BLaER1 treated with 17β-estradiol and CSF1 and Interleukin-3, amounts not matched to agents 10 nM and 100 nM (cell line): ENCODE data around the gene NMT1.

Experiments
- H3K27ac ChIP-seq, 11 experiments: shearing (Covaris generic); formaldehyde crosslinking; 2 replicates each; pipeline ENCODE4 v1.8.1; 2022
- H3K27me3 ChIP-seq, 11 experiments: shearing (Covaris generic); formaldehyde crosslinking; 2 replicates each; pipeline ENCODE4 v1.8.1; 2022
- H3K36me3 ChIP-seq, 11 experiments: shearing (Covaris generic); formaldehyde crosslinking; 2 replicates each; pipeline ENCODE4 v1.8.1; 2022
- H3K4me1 ChIP-seq, 10 experiments: shearing (Covaris generic); formaldehyde crosslinking; 2 replicates each; pipeline ENCODE4 v1.8.1; 2022
- H3K4me2 ChIP-seq, 11 experiments: shearing (Covaris generic); formaldehyde crosslinking; 2 replicates each; pipeline ENCODE4 v1.8.1; 2022
- H3K4me3 ChIP-seq, 10 experiments: shearing (Covaris generic); formaldehyde crosslinking; 2 replicates each; pipeline ENCODE4 v1.8.1; 2022
- H3K9ac ChIP-seq, 11 experiments: shearing (Covaris generic); formaldehyde crosslinking; 2 replicates each; pipeline ENCODE4 v1.8.1; 2022
- H3K9me3 ChIP-seq, 11 experiments: shearing (Covaris generic); formaldehyde crosslinking; replicated peaks in 1 of 11; 2 replicates each; pipeline ENCODE4 v1.8.1; 2022
- H4K20me1 ChIP-seq, 11 experiments: shearing (Covaris generic); formaldehyde crosslinking; 2 replicates each; pipeline ENCODE4 v1.8.1; 2022
- Cebpa-rat ChIP-seq, 11 experiments: shearing (Covaris generic); IDR thresholded peaks; 2 replicates each; pipeline ENCODE4 v1.8.1; 2022

NMT1 gene

DNA sequence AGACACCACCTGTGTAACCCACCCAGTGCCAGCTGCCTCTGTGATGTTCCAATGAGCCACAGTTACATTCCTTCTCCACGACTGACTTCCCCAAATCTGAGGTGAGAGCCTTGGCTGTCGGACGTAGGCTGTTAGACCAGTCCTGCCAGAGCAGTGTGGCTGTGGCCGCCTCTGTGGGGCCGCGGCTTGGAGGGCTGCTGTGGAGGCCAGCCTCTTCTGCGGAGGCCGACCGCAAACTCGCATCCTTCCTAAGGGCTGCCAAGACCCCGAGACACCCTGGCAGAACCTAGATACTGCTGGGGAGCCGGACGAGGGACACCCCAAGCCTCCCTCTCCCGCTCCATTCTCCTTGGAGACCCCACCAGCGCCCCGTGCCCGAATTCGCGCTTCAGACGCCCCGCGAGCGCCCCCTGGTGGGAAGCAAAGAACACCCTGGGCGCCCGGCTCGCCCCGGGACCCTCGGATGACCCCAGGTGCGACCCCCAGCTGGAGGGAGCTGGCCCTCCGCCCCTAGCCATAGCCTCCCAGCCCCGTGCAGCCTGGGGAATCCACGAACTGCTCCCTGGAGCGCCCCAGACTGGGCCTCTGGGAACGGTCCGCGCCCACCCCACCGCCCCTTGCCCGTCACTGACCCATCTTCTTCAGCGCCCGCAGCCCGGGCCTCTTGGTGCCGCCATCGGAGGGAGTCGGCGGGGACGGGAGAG lies 70.7 kb downstream of the NMT1 start:
- Histone ChIP-seq H3K4me3 (peak overlapping the region; percentile 78 to 88 (median 81)), H3K9me3 (no peaks in the 10 kb centered on the region), H3K9ac (peak overlapping the region; percentile 76 to 86 (median 83)), H3K36me3 (0 out of 22 replicates have a peak, but pooled peaks cover 0 to 8% (median 0%) of the 10 kb centered on the region in 11 experiments), H3K27ac (peak overlapping the region in 10 of 11 experiments; percentile 42 to 81 (median 78); a peak in 20 of 22 replicates), H3K4me1 (peaks cover 19 to 60% (median 30%) of the 10 kb centered on the region in 10 experiments), H4K20me1 (peaks cover 0 to 49% (median 8%) of the 10 kb centered on the region in 11 experiments; a peak in 9 of 22 replicates), H3K4me2 (peak overlapping the region; percentile 96 to 100 (median 99)), H3K27me3 (no peaks in the 10 kb centered on the region)
- no peak for TF ChIP-seq Cebpa-rat (IDR thresholded peaks at IDR 0.05)

DNA sequence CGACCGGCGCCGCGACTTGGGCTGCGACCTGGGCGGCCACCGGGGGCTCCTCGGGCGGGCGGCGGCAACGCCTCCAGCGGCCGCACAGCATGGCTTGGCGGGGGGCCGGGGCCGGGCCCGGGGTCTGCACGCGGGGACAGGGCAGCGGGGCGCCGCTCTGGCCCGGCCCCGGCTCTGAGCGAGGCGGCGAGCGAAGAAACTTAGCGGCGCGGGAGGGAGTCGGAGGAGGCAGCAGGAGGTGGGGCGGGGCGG lies 71.1 kb downstream of the NMT1 start, which contains the start of gene PLCD3:
Gene PLCD3, minus strand, starts transcription at position 196 of the 252 bp plus-strand sequence. Its CDS starts 105 bp downstream, at position 91.
- no peak for TF ChIP-seq Cebpa-rat (IDR thresholded peaks at IDR 0.05)
- H3K4me2 ChIP-seq, result peak within 1 kb of the TSS; percentile 96 to 100 (median 100)
- 0 out of 22 replicates have a peak, but pooled peaks cover 0 to 6% (median 0%) of the 10 kb centered on the region in 11 experiments for H3K36me3 ChIP-seq
- H3K4me3 ChIP-seq, result peak within 1 kb of the TSS; percentile 78 to 88 (median 81)
- H3K9ac ChIP-seq, result peak within 1 kb of the TSS; percentile 76 to 86 (median 83)
- H3K27ac ChIP-seq, result peak within 1 kb of the TSS; percentile 54 to 85 (median 77); a peak in 21 of 22 replicates
- H3K4me1 ChIP-seq, result peaks cover 21 to 61% (median 34%) of the 10 kb centered on the region in 10 experiments
- H3K27me3 ChIP-seq, result no peaks in the 10 kb centered on the region
- H3K9me3 ChIP-seq, result no peaks in the 10 kb centered on the region
- H4K20me1 ChIP-seq, result peaks cover 0 to 44% (median 8%) of the 10 kb centered on the region in 11 experiments; a peak in 9 of 22 replicates

DNA sequence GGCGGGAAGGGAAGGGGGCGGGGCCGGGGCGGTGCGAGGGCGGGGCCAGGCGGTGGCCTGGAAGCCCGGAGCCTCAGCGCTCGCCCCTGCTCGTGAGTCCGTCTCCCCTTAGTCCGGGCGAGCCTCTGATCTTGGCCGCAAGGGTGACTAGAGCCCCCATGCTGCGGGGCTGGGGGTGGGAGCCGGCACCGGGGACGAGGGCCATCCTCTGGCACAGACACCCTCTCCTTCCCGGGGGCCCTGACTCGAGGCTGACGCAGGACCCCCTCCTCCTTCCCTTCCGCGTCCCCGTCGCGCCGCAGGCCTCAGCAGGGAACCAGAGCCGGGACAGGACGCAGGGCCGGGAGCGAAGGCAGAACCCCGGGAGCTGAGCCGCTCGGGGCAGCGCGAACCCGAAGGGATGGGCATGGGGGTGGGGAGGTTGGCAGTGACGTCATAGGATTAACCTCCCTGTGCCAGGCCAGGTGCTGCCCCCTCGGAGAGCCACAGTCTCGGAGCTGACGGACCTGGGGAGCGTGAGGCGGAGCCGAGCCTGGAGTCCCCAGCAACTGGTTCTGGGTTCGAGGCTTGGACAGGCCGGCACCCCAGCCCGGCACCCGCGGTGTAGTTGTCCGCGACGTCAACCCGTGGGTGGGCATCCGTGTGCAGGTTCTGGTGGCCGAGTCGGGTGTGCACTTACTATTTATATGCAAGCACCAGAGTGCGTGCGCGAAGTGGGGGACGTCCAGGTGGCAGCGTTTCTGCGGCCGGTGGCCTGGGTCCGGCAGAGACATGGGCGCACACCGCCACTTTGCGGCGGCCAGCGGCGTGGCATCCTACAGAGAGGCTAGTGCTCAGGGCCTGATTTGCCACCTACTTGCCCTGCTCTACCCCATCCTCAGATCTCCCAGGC lies 71.7 kb downstream of the NMT1 start:
- peaks cover 21 to 56% (median 35%) of the 10 kb centered on the region in 10 experiments for H3K4me1 ChIP-seq

DNA sequence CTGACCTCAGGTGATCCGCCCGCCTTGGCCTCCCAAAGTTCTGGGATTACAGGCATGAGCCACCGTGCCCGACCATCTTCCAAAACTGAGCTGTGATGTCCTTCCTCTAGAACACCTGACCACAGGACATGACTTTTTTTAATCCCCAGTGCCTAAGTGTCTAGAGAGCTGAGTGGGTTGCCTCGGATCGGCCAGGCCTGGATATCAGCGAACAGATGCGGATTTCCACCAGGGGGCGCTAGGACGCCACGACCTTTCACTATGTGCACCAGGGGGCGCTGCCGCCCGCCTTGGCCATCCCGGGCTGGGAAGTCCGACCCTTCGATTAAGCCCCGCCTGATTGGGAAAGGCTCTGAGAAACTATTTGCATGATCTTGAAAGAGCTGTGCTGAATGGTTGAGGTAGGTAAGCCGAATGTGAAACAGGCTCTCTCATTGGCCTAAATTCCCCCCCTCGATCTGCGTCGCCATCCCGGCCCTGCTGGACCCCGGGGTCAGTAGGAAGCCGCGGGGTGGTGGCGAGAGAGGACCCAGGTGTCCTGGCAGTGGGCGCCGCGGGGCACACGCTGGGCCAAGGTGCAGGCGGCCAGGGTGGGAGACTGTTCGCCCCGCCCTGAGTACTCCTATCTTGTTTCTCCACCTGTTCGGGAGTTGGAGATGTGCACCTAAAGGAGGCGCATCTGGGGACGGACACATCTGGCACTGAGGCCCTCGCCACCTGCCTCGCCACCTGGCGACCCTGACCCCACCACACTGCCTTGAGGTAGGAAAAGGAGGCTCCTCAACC lies 74.3 kb downstream of the NMT1 start, which contains the start of gene ACBD4:
Gene ACBD4, plus strand, starts transcription at position 496 of the 786 bp plus-strand sequence. CDS start 458 bp downstream, outside the sequence.
- Histone ChIP-seq H4K20me1 (peaks cover 0 to 16% (median 3%) of the 10 kb centered on the region in 11 experiments; a peak in 9 of 22 replicates), H3K27ac (peak within 1 kb of the TSS; percentile 48 to 79 (median 68); a peak in 21 of 22 replicates), H3K4me2 (peak within 1 kb of the TSS; percentile 79 to 99 (median 98)), H3K36me3 (peaks cover 0 to 5% (median 0%) of the 10 kb centered on the region in 11 experiments; a peak in 2 of 22 replicates), H3K4me3 (peak within 1 kb of the TSS; percentile 60 to 74 (median 66)), H3K4me1 (peaks cover 21 to 54% (median 42%) of the 10 kb centered on the region in 10 experiments), H3K9ac (peak within 1 kb of the TSS; percentile 66 to 81 (median 75)), H3K9me3 (no peaks in the 10 kb centered on the region), H3K27me3 (no peaks in the 10 kb centered on the region)
- peak in 1 of 11 experiments; percentile 27; a peak in 1 of 22 replicates for TF ChIP-seq Cebpa-rat (IDR thresholded peaks at IDR 0.05)

More for the DNA sequence above, 71.7 kb downstream of the NMT1 start:
- Histone ChIP-seq H4K20me1 (peaks cover 0 to 38% (median 8%) of the 10 kb centered on the region in 11 experiments; a peak in 9 of 22 replicates), H3K9me3 (no peaks in the 10 kb centered on the region), H3K36me3 (peaks cover 0 to 1% (median 0%) of the 10 kb centered on the region in 11 experiments; a peak in 1 of 22 replicates), H3K9ac (peak overlapping the region; percentile 76 to 86 (median 83)), H3K27ac (peak overlapping the region; percentile 54 to 85 (median 77); a peak in 21 of 22 replicates), H3K4me3 (peak overlapping the region; percentile 78 to 88 (median 81)), H3K27me3 (no peaks in the 10 kb centered on the region), H3K4me2 (peak overlapping the region; percentile 94 to 100 (median 99))
- no peak for TF ChIP-seq Cebpa-rat (IDR thresholded peaks at IDR 0.05)

DNA sequence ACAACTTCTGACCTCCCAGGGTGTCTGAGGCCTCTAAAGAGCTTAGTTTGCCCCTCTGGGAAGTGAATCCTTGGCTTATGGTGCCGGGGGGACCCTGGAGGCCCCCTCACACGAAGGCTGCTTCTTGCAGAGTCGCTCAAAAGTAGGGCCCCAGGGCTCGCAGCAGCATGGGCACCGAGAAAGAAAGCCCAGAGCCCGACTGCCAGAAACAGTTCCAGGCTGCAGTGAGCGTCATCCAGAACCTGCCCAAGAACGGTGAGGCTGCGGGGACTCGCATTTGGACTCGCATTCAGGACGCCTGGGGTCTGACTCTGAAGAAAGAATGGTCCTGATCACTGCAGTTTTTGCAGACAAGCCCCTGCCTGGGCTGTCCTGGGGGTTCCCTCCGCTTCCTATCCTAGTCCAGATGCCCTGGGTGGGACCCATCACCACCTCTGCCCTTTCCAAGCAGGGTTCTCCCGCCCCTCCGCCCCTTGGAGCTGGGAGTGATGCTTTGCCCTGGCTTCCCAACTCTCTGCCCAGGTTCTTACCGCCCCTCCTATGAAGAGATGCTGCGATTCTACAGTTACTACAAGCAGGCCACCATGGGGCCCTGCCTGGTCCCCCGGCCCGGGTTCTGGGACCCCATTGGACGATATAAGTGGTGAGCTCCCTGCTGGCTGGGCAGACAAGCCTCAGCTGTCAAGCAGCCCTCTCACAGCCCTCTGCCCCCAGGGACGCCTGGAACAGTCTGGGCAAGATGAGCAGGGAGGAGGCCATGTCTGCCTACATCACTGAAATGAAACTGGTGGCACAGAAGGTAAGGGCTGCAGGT lies 75.1 kb downstream of the NMT1 start:
- H3K4me3 ChIP-seq, result peak overlapping the region; percentile 60 to 74 (median 66)
- H3K27me3 ChIP-seq, result no peaks in the 10 kb centered on the region
- peaks cover 19 to 48% (median 41%) of the 10 kb centered on the region in 10 experiments for H3K4me1 ChIP-seq
- H3K9ac ChIP-seq, result peak overlapping the region; percentile 66 to 81 (median 75)
- H3K4me2 ChIP-seq, result peak overlapping the region; percentile 79 to 99 (median 98)
- no peak for TF ChIP-seq Cebpa-rat (IDR thresholded peaks at IDR 0.05)
- H3K27ac ChIP-seq, result peak overlapping the region; percentile 48 to 79 (median 68); a peak in 21 of 22 replicates
- H3K9me3 ChIP-seq, result no peaks in the 10 kb centered on the region
- peaks cover 0 to 9% (median 0%) of the 10 kb centered on the region in 11 experiments; a peak in 6 of 22 replicates for H4K20me1 ChIP-seq
- H3K36me3 ChIP-seq, result peaks cover 0 to 5% (median 0%) of the 10 kb centered on the region in 11 experiments; a peak in 2 of 22 replicates

DNA sequence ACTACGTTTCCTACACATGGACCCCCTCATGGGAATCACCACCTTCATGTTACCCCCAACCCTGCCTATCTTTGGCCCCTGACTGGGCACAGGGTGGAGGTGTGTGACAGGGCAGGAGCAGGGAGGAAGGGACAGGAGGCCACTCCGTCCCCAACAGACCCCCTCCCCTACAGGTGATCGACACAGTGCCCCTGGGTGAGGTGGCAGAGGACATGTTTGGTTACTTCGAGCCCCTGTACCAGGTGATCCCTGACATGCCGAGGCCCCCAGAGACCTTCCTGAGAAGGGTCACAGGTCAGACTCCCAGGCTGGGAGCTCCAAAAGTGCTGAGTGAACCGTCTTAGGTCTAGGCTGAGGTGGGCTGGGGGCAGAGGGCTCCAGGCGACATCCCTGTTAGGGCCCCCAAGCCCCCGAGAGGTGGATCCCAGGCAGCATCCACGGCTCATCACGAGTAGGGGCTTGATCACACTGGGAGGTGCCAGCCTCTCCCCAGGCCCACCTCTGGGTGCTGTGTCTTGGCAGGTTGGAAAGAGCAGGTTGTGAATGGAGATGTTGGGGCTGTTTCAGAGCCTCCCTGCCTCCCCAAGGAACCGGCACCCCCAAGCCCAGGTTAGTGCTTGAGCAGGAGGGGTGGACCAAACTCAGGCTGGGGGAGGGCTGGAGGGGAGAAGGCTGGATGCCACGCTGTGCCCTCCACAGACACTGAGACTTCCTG lies 75.9 kb downstream of the NMT1 start:
- peaks cover 0 to 4% (median 0%) of the 10 kb centered on the region in 11 experiments; a peak in 3 of 22 replicates for H4K20me1 ChIP-seq
- peaks cover 0 to 5% (median 0%) of the 10 kb centered on the region in 11 experiments; a peak in 2 of 22 replicates for H3K36me3 ChIP-seq
- peaks cover 13 to 45% (median 36%) of the 10 kb centered on the region in 10 experiments for H3K4me1 ChIP-seq
- TF ChIP-seq Cebpa-rat (IDR thresholded peaks at IDR 0.05), result no peak
- H3K27ac ChIP-seq, result peak overlapping the region in 7 of 11 experiments; percentile 67 to 79 (median 71); a peak in 13 of 22 replicates
- no peaks in the 10 kb centered on the region for H3K27me3 ChIP-seq
- H3K9ac ChIP-seq, result peak overlapping the region; percentile 66 to 81 (median 75); a peak in 21 of 22 replicates
- peak overlapping the region in 4 of 10 experiments; percentile 64 to 73 (median 69); a peak in 4 of 20 replicates for H3K4me3 ChIP-seq
- peak overlapping the region; percentile 79 to 99 (median 98) for H3K4me2 ChIP-seq
- no peaks in the 10 kb centered on the region for H3K9me3 ChIP-seq
